HG03039 (cell line): Measurements from ENCODE around the gene STING1.

Source experiments
- ATAC-seq: cut with Tn5 transposase; IDR thresholded peaks from one replicate; pipeline ENCODE4 v1.9.1; 2021; ENCODE audit warnings: mild to moderate bottlenecking, moderate library complexity; ENCODE audit not compliant: unreplicated experiment

The STING1 gene

DNA sequence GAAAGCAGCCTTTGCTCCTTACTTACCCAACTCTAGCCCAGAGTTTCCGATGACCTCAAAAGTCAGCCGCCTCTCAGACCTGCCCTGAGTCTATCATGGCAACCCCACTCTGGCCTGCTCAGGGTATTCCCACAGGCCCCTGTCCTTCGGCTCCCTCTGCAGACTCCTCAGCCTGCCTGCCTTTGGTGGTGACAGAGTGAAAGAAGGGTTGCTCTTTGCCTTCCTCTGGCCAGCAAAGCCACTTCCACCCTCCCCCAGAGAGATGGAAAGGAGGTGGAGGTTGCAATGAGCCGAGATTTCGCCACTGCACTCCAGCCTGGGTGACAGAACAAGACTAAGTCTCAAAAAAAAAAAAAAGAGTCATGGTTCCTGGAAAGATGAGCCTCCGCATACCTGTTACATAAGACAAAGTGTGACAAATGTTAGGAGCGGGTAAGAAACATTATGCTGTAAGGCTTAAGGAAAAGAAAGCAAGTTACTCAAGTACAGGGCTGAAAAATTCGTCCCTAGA, 14.1 kb downstream of the STING1 start:
- ATAC-seq = no peak

DNA sequence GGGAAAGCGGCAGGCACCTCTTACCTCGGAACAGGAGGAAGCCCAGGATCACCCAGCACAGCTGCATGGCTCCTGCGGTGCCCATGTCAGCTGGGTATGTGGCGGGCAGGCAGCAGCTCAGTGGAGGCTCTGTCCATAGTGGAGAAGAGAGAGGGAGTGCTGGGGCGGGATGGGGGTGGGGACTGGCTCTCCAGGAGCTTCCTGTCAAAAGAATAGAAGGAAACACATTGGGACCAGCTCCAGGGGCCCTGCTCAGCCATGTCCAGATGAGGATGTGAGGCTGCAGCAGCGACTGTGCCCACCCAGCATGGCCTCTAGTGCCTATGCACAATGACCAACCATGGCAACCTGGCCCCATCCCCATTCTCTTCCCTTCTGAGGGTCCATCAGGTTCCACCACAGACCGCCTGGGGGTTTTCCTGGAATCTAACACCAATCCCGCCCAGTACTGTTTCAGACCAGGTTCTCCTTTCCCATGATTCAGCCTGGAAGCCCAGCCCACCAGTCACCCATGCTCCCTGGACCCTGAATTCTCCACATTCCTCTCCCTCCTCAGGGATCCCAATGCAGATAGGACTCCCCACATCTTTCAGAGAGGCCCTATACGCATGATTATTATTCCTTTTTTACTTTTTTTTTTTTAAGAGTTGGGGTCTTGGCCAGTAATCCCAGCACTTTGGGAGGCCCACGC, 19.8 kb downstream of the STING1 start, which contains the start of gene ECSCR:
ECSCR (minus strand) TSS at position 158 of the 691 bp plus-strand sequence; CDS start at position 85, 73 bp downstream.
- no peak for ATAC-seq

DNA sequence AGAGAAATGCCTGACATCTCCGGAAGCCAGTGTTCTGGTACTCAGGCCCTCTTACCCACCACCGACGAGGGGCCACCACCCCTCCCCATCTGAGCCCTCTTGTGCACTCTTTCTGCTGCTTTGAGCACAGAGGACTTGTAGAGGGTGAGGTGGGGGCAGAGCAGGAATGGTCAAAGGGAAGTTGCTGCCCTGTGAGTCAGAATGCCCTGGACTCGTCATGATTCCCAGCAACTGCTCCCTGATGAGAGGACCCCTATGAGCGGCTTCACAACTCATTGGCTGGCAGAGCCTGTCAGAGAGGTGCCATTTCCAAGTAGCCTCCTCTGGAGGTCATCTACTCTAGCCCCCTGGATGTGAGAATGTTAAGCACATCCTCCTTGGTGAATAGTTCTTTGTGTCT, 20.9 kb downstream of the STING1 start:
- ATAC-seq = no peak

DNA sequence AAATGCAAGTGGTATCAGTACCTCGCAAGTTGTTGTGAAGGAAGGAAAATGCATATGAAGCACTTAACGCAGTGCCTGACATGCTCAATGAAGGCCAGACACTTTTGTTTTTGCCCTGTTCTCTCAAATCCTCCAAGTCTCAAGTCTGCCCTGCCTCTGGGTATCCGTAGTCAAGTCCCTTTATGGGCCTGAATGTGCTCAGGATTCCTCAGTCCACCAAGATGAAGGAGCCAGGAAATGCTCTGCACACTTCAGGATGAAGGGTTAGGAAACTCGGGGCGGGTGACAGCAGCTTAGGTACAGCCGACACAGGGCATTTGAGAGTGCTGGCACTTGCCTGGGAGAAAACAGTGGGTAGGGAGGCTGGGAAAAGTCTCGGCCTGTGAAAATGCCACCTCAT, 21.4 kb downstream of the STING1 start:
- ATAC-seq = no peak

DNA sequence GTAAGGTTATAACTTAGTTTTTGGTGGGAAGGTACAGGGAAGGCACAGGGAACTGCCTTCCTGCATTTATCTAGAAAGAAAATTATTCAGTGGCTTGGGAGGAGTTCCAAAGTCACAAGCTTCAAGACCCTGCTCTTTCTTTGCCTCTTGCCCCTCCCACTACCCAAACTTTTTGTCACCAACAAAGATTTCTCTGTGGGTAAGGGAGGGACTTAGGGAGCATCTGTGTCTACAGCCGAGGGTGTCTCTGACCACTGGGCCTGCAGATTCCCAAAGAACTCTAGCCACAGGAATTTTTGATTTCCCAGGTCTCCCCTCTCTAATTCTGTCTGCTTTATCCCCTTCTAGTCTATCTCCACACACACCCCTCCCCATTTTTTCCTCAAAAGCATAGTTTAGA, 22.1 kb downstream of the STING1 start:
- ATAC-seq = no peak

DNA sequence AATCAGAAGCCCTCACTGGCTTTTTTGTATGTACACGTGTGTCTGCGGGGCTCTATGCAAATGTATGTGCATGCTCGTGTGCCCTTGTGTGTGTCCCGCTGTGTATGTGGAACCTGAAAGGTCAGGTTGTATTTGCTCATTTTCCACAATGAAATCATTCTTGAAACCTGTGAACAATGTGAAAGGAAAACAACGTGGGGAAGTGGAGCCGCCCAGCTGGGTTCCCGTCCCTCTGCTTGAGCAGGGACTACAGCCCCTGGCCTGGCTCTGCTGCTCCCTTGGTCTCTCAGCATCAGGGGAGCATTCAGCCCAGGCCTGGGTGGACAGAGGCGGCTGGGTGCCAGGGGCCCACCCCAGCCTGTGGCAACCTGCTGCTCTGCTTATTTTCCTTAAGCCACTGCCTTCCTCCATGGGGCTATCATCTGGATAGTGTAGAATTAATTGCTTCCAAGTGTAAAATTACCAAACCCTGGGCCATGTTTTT, 23.1 kb downstream of the STING1 start:
- ATAC-seq = no peak

DNA sequence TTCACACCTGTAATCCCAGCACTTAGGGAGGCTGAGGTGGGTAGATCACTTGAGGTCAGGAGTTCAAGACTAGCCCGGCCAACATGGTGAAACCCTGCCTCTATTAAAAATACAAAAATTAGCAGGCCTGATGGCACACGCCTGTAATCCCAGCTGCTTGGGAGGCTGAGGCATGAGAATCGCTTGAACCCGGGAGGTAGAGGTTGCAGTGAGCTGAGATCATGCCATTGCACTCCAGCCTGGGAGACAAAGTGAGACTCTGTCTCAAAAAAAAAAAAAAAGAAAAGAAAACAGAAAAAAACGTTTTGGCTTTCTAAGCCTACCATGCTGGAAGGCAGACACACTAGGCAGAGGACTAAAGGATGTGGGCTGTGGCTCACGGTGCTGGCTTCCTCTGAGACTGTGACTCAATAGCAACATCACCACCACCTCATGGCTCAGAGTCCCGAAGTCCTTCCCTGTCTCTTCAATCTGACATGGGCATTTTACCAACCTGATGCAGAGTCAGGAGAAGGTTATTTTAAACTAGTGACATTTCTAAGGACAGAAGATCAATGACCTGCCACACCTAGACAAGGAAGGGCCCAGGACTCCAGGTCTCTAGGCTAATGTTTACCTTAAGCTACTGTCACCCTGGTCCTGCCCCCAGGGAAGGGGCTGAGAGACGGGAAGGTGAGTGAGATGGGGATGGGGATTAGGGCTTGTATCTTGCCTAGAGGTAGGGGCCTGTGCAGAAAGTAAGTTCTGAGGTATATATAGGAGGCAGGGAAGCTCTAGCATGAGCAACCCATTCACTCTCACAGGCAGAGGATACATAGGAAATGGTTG, 23.8 kb downstream of the STING1 start:
- no peak for ATAC-seq

DNA sequence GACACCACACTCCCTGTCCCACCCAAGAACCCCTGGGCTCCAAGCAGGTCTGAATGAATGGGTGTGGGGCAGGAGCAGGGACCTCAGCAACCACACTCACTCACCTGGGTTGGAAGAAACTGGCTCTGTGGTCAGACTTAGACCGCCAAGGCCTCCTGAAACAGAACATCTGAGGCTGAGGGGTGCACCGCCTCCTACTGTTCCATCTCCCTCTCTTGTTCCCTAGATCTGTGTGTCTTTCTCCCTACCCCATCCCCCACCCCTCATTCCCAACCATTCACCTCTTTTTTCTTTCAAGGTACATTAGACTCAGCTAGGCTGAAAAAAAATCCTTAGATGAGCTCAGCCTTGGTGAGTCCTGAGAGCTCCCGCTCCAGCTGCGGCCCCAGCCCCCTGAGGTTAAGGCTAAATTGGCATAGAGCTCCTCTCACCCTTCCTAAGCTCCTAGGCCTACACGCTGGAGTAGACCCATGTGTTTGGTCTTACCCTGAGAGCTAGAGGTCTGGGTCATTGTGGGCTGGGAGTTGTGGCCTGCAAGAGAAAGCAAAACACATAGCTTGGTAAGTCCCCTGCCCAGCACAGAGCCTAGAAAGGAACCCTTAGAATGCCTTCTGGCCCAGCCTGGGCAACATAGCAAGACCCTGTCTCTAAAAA, 24.8 kb downstream of the STING1 start:
- no peak for ATAC-seq

DNA sequence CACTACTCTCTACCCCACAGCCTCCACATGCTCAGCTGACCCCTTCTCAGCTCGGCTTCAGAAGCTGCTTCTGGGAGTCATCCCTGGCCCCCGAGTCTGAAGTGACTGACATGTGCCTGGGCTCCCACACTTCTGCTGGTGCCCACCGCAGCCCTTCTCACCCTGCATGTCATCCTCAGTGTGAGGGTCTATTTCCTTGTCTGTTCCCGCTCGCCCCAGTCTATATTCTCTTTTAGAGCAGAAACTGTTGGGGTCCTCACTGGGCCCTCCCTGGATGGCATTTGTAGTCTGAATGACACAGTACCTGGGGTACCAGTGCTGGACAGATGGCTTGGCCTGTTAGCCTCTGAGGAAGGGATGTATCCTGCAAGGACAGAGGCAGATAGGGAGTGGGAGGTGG, 25.3 kb downstream of the STING1 start:
- ATAC-seq = no peak

DNA sequence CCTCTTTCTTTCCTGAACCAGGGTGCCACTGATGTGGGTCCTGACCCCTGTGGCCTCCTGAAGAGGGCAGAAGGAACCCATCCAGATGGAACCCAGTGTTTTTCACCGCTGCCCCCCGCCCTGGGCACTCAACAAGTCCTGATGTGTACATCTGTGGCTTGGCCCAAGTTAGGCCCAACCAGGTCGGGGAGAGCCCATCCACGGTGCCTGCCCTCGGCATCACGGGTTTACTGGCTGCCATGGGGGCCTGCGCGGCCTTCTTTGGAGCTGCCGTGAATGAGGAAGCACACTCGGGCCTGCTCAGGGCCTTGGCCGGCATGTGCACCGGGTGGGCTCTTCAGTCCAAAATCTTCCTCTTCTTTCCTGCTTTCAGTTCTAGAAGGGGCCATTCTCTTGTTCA, 25.8 kb downstream of the STING1 start:
- ATAC-seq = no peak

DNA sequence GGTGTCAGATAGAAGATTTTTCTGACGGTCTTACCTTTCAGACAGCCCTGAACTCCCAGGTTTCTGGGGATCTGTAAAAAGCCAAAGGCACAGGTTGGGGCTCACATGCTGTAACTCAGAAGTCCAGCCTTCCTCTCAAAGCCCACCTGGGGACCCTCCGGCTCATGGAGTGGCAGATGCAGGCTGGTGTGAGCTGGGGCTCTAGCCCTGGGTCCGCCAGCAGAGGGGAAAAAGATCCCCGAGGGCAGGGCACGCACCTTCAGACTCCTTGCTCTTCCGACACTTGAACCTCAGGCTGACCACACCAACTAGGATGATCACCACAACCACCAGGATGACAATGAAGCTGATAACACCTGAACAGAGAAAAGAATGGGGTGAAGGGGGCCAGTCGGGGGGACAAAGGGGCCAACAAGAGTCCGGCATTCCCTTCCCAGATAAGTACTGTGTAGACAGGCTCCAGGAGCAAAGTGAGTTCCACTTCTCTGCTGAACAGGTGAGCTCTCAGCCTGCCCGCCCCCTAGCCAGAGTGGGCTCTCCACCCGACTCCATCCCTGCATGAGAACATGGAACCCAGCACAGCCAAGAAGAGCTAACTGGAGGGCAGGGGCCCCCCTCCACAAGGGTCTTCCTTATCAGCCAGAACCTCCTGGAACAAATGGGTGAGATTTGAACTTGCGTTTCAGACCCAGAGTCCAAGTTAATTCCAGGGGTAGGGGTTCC, 27.8 kb downstream of the STING1 start:
- no peak for ATAC-seq

DNA sequence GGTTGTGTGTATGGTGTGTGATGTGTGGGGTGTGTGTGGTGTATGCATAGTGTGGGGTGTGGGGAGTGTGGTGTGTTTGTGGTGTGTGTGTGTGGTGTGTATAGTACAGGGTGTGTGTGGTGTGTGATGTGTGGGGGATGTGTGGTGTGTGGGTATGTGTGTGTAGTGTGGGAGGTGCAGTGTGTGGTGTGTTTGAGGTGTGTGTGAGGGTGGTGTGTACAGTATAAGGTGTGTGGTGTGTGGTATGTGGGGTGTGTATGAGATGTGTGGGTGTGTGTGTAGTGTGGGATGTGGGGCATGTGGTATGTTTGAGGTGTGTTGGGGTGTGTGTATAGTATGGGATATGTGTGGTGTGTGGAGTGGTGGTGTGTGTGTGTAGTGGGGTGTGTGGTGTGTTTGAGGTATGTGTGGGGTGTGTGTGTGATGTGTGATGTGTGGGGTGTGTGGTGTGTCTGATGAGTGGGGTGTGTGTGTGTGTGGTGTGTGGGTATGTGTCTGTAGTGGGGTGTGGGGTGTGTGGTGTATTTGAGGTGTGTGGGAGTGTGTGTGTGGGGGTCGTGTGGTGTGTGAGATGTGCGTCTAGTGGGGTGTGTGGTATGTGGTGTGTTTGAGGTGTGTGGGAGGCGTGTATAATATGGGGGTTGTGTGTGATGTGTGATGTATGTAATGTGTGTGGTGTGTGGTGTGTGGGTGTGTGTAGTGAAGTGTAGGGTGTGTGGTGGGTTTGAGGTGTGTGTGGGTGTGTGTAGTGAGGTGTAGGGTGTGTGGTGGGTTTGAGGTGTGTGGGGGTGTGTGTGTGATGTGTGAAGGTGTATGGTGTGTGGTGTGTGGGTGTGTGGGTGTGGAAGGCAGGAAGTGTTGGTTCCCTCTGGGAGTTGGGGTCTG, 28.6 kb downstream of the STING1 start:
- ATAC-seq = no peak

DNA sequence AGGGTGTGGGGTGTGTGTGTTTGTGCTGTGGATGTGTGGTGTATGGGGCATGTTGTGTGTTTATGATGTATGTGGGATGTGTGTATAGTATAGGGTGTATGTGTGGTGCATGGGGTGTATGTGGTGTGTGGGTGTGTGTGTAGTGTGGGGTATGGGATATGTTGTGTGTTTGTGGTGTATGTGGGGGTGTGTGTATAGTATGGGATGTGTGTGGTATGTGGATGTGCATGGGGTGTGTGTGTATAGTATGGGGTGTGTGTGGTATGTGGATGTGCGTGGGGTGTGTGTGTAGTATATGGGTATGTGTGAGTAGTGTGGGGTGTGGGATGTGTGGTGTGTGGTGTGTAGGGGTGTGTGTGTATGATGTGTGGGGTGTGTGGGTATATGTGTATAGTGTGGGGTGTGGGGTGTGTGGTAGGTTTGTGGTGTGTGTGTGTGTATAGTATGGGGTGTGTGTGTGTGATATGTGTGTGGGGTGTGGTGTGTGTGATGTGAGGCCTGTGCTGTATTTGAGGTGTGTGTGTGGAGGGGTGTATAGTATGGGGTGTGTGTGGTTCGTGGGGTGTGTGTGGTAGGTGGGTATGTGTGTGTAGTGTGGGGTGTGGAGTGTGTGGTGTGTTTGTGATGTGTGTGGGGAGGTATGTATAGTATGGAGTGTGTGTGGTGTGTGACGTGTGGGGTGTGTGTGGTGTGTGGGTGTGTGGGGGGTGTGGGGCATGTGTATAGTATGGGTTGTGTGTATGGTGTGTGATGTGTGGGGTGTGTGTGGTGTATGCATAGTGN, 30.5 kb downstream of the STING1 start:
- no peak for ATAC-seq

DNA sequence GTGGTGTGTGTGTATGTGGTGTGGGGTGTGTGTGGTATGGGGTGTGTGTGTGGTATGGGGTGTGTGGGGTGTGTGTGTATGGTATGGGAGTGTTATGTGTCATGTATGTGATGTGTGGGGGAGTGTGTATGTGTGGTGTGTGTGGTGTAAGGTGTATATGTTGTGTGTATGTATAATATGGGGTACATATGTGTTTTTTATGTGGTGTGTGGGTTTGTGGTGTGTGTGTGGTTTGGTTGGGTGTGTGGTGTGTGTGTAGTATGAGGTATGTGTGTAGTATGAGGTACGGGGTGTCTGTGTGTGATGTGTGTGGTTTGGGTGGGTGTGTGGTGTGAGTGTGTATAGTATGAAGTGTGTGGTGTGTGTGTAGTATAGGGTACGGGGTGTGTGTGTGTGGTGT, 31.4 kb downstream of the STING1 start:
- ATAC-seq = no peak

DNA sequence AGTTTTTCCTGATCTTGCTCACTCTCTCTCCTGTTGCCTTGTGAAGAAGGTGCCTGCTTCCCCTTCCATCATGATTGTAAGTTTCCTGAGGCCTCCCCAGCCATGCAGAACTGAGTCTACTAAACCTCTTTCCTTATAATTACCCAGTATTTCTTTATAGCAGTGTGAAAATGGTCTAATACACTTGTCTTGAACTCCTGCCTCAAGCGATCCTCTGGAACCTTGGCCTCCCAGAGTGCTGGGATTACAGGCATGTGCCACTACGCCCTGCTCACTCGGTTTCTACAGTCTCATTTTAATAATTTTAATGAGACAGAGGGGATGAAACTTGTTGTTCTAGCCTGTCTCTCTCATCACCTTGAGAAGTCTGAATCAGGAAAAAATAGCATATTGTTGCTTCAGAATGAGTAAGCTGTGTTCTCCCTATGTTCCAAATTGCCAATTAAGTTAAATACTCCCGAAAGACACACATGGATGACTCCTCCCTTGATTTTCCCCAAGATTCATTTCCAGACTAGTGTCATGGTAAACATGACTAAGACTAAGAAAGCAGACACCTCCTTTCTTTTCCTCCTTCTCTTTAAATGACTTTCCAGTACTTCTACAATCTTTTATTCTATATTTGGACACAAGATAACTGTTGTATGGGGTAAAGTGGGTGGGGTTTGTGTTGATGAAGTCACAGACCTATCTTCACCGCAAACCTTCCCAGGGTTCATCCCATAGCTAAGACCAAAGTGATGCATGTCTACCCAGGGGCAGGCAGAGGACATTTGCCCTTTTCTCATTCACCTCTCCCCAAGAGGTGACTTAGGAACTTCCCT, 35.4 kb downstream of the STING1 start:
- peak; percentile 57 for ATAC-seq

DNA sequence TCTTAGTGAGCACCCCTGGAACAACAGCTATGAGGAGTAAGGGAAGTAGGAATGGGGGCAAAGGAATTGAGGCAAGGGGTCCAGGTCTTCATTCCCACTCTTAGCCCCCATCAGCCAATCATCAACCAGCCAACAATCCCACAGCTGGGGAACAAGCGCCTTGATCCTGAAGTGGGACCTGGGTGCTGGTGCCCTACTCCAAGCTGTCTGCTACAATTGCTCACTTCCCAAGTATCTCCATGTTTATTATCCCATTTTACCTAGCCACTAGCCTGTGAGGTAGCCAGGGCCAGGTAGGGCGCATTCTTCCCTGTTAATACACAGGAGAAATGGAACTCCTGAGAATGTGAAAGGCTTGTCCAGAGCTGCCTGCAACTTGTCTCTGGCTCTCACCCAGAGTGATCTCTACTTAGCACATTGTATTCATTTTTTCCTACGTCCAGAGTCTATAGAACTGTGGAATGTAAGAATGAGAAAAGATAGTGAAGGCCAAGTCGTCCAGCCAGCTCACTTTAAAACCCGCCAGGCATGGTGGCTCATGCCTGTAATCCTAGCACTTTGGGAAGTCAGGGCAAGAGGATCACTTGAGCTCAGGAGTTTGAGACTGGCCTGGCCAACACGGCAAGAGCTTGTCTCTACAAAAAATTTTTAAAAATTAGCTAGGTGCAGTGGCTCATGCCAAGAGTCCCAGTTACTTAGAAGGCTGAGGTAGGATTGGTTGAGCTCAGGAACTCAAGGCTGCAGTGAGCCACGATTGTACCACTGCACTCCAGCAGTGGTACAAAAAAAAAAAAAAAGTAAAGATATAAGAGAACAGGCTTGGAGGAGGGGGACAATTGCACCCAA, 37.0 kb downstream of the STING1 start:
- no peak for ATAC-seq

DNA sequence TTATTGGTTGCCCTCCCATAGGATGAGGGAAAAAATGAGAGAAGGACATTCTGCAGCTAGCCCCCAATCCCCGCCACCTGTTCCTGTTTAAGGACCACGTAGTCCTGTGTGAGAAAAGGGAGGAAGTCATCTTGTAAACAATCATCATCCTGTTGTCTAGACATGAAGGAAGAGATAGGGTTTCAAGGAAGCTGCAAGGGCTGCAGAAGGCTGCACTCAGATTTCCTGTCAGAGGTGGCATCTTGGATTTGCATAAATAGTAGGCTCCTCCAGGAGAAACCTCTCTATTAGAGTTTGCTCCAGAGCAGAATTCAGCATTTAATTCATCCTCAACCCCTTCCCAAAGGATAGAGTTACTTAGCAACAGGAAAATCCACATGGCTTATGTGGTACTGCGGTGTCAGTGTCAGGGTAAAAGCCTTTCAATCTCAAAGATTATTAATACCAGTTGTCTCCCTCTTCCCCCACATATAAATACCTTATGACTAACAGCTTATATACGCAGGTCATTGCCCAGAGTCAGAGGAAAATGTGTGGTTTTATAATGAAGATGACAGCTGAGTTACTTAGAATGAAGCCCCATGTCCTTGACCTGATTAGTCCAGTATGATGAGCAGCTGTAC, 38.6 kb downstream of the STING1 start:
- ATAC-seq = no peak
